A673 (cell line): ENCODE data around the gene ZNF500.

ENCODE experiments used
- EZH2 ChIP-seq: fragments of 200-600 bp; sonication (generic); IDR thresholded peaks from 2 replicates; pipeline ENCODE4 v1.6.1; 2017; ENCODE audit warnings: borderline replicate concordance, low read depth, mild to moderate bottlenecking, mixed read lengths, antibody characterized with exemption, low read length; ENCODE audit not compliant: poor library complexity, severe bottlenecking
- TF ChIP-seq, protein P1 (sequence below): fragments of 300-800, 200-600 bp; sonication (generic); conservative IDR thresholded peaks from 2 replicates; pipeline ENCODE4 v1.5.1; 2017; ENCODE audit warnings: low read depth, mild to moderate bottlenecking, antibody characterized with exemption, low read length, moderate library complexity, mixed read lengths

DNA sequence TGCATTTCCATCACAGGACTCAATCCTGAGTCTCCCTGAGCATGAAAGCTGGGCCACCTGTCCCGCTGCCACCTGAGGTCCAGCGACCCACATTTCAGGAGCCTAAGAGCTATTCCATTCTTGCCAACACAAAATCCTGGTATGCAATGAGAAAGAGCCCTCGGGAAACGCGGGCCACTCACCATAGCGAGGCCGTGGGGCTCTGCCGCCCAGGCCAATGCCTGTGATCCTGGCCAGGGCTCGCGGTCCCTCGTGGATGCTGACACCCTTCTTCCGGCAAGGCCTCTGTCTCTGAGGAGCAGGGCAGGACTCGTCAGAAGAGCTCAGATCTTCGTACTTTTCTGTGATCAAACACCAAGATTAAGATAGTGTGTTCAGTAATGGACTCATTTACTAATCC lies 62.0 kb downstream of the ZNF500 start:
- TF ChIP-seq, protein P1, sequence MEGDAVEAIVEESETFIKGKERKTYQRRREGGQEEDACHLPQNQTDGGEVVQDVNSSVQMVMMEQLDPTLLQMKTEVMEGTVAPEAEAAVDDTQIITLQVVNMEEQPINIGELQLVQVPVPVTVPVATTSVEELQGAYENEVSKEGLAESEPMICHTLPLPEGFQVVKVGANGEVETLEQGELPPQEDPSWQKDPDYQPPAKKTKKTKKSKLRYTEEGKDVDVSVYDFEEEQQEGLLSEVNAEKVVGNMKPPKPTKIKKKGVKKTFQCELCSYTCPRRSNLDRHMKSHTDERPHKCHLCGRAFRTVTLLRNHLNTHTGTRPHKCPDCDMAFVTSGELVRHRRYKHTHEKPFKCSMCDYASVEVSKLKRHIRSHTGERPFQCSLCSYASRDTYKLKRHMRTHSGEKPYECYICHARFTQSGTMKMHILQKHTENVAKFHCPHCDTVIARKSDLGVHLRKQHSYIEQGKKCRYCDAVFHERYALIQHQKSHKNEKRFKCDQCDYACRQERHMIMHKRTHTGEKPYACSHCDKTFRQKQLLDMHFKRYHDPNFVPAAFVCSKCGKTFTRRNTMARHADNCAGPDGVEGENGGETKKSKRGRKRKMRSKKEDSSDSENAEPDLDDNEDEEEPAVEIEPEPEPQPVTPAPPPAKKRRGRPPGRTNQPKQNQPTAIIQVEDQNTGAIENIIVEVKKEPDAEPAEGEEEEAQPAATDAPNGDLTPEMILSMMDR: no peak
- no peak for TF ChIP-seq EZH2
